Activated naive CD8-positive, alpha-beta T cell treated with anti-CD3 and anti-CD28 coated beads, Interleukin-2, amount 10 ng/mL, durations not matched to agents 7 days and 5 days (primary cell): ENCODE data around the gene HRAS. TPM values are rescaled to one million over a fixed set of nuclear protein-coding genes. Genes with fewer than 3 reads are reported as not detected.

ENCODE experiments used
- ATAC-seq: fragments of 150-1000 bp; cut with Tn5 transposase; one replicate; pipeline ENCODE4 v1.10.0; 2021; ENCODE audit warnings: low read depth, moderate library complexity
- POLR2A ChIA-PET: fragments of 350-600 bp; sonication (Branson Sonifier 250); formaldehyde crosslinking; loops from one replicate; lab custom pipeline; 2021; ENCODE audit warnings: antibody characterized with exemption; lab: Charles Lee
- DNase-seq: peaks from one replicate; pipeline ENCODE4 v3.0.0; 2021
- H3K27ac Mint-ChIP-seq: one replicate; pipeline ENCODE4 v1.8.0; 2022; ENCODE audit warnings: mild to moderate bottlenecking, mixed read lengths
- H3K27me3 Mint-ChIP-seq: one replicate; pipeline ENCODE4 v1.8.0; 2022; ENCODE audit warnings: mild to moderate bottlenecking, moderate library complexity, mixed read lengths
- H3K36me3 Mint-ChIP-seq: one replicate; pipeline ENCODE4 v1.8.0; 2021; ENCODE audit warnings: mild to moderate bottlenecking, mixed read lengths
- H3K4me1 Mint-ChIP-seq: one replicate; pipeline ENCODE4 v1.8.0; 2021; ENCODE audit warnings: mixed read lengths
- H3K4me3 Mint-ChIP-seq: one replicate; pipeline ENCODE4 v1.8.0; 2022; ENCODE audit warnings: mild to moderate bottlenecking, moderate library complexity, mixed read lengths
- H3K9me3 Mint-ChIP-seq: one replicate; pipeline ENCODE4 v1.8.0; 2021; ENCODE audit warnings: mixed read lengths
- total RNA-seq, 2 experiments: library from RNA; stranded (reverse); gene quantifications; one replicate each; pipeline ENCODE4 v1.2.3, GENCODE V29; 2021

Gene HRAS
- total RNA-seq, 2 experiments from 2014 or later = 47.6 to 49.9 TPM

DNA sequence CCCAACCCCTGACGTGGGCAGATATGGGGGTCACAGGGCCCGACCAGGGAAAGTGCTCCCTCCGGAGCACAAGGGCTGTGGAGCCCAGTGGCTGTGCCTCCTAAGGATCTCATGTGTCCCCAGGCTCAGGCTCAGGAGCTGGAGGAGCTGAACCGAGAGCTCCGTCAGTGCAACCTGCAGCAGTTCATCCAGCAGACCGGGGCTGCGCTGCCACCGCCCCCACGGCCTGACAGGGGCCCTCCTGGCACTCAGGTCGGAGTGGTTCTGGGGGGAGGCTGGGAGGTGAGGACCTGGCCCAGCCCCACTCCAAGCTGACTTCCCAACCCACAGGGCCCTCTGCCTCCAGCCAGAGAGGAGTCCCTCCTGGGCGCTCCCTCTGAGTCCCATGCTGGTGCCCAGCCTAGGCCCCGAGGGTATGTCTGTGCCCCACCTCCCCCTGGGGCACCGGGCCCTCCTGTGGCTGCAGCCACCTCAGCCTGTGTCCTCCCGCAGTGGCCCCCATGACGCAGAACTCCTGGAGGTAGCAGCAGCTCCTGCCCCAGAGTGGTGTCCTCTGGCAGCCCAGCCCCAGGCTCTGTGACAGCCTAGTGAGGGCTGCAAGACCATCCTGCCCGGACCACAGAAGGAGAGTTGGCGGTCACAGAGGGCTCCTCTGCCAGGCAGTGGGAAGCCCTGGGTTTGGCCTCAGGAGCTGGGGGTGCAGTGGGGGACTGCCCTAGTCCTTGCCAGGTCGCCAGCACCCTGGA is 27.9 kb upstream of the HRAS start:
- DNase-seq (no peak), ATAC-seq (no peak)
- POLR2A ChIA-PET = interaction anchor here (1.9 kb wide), 1 partner anchor 12 kb away, joined by 8 read pairs; the partner anchor contains the start of gene PHRF1
- Mint-ChIP-seq H3K4me1 (peaks cover 14% of the 10 kb centered on the region), H3K9me3 (no peaks in the 10 kb centered on the region), H3K27ac (no peak overlapping the region), H3K36me3 (peaks cover 7% of the 10 kb centered on the region), H3K27me3 (peaks cover 3% of the 10 kb centered on the region), H3K4me3 (no peak overlapping the region)

DNA sequence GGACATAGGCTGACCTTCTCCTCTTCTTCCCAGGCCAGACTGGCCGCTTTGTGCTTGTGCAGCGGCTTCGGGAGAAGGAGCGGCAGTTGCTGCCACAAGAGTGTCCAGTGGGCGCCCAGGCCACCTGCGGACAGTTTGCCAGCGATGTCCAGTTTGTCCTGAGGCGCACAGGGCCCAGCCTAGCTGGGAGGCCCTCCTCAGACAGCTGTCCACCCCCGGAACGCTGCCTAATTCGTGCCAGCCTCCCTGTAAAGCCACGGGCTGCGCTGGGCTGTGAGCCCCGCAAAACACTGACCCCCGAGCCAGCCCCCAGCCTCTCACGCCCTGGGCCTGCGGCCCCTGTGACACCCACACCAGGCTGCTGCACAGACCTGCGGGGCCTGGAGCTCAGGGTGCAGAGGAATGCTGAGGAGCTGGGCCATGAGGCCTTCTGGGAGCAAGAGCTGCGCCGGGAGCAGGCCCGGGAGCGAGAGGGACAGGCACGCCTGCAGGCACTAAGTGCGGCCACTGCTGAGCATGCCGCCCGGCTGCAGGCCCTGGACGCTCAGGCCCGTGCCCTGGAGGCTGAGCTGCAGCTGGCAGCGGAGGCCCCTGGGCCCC is 26.8 kb upstream of the HRAS start:
- POLR2A ChIA-PET = interaction anchor here (0.7 to 1.9 kb wide), 2 partner anchors 13 to 134 kb away, joined by 3 to 15 read pairs; partner anchors contain the start of genes PHRF1 and TMEM80
- Mint-ChIP-seq H3K36me3 (peaks cover 4% of the 10 kb centered on the region), H3K27me3 (peaks cover 8% of the 10 kb centered on the region), H3K4me3 (peak overlapping the region; percentile 93), H3K4me1 (peaks cover 12% of the 10 kb centered on the region), H3K9me3 (no peaks in the 10 kb centered on the region), H3K27ac (no peak overlapping the region)
- DNase-seq (peak; percentile 32), ATAC-seq (no peak)

DNA sequence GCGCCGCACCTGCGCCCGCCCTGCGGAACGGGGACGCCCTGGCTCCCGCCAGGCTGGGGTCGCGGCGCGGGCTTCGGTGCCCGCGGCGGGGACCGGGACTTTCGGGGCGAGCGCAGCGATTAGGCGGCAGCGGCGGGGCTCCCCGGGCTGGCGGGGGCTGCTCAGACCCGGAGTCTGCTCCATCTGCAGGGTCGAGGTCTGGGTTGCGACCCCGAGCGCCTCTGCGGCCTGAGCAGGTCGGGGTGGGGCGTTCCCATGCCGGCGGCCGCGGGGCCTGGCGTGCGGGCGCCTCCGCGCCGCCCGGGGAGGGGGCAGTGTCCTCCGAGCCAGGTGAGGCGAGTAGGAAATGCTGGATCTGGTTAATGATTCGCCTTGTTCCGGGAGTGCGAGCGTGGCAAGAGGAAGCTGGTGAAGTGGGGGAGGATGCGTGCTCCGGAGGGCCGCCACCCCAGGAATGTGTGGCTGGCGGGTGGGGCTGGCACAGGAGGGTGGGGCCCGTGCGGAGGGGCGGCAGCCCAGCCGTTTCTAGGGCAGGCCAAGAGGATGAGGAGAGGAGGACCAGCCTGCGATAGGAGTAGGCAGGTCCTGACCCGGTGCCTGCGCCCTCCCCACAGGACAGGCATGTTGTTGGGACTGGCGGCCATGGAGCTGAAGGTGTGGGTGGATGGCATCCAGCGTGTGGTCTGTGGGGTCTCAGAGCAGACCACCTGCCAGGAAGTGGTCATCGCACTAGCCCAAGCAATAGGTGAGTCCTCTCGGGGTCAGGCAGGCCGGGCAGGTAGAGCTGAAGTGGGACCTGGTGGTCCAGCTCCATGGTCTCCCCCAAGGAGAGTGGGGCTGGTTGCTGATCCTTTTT is 26.0 kb upstream of the HRAS start:
- ATAC-seq = peak; percentile 51
- POLR2A ChIA-PET = interaction anchor here (0.7 to 1.9 kb wide), 2 partner anchors 14 to 134 kb away, joined by 3 to 15 read pairs; partner anchors contain the start of genes PHRF1 and TMEM80
- Mint-ChIP-seq H3K27ac (peak overlapping the region; percentile 80), H3K4me1 (peaks cover 13% of the 10 kb centered on the region), H3K4me3 (peak overlapping the region; percentile 93), H3K27me3 (peaks cover 16% of the 10 kb centered on the region), H3K36me3 (peaks cover 4% of the 10 kb centered on the region), H3K9me3 (no peaks in the 10 kb centered on the region)
- no peak for DNase-seq

DNA sequence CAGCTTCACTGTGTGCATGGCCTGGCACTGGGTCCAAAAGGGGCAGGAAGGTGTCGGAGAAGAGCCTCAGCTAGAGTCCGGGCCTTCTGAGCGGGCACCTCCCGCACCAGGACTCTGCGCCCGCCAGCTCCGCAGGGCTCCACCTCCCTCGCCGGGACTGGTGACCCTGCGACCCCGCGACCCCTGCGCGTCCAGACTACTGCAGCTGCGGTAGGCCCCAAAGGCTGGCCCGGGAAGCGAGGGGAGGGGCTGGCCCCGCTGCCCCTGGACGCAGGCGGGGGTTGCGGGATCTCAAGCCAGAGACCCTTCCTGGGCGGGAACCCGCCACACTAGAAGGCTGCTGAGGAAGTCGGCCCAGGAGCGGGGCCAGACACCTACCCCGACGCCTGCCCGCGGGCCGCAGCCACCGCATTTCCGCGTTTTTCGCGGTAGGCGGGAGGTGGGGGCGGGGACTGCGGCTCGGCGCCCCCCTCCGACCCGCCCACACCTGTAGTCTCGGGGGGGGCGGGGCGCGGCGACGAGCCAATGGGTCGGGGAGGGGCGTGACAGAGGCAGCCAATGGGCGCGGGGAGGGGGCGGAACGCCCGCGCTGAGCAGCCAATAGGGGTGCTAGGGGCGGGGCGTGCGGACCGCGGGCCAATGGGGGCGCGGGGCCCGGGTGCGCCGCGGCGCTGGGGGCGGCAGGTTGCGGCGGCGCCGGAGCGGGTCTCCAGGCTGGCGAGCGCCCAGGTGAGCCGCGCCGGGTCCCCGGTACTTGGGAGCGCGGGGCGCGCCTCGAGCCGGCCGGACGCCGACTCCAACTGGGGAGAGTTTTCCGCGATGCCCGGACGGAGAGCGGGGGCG is 25.1 kb upstream of the HRAS start, which contains the start of the genes LMNTD2 and RASSF7:
TSS of gene LMNTD2 (minus strand) at position 434 of the 843 bp plus-strand sequence. CDS start at position 412, 22 bp downstream.
TSS of gene RASSF7 (plus strand) at position 666 of the 843 bp plus-strand sequence. CDS start 799 bp downstream, outside the sequence.
- POLR2A ChIA-PET = interaction anchor here (1.0 to 1.9 kb wide), 7 partner anchors 8 to 165 kb away, joined by 3 to 15 read pairs (median 6); partner anchors contain the start of gene PHRF1
- Mint-ChIP-seq H3K27ac (peak within 1 kb of the TSS; percentile 80), H3K4me1 (peaks cover 13% of the 10 kb centered on the region), H3K9me3 (no peaks in the 10 kb centered on the region), H3K27me3 (peaks cover 18% of the 10 kb centered on the region), H3K4me3 (peak within 1 kb of the TSS; percentile 93), H3K36me3 (peaks cover 4% of the 10 kb centered on the region)
- peak; percentile 86 for ATAC-seq
- DNase-seq = peak; percentile 97

DNA sequence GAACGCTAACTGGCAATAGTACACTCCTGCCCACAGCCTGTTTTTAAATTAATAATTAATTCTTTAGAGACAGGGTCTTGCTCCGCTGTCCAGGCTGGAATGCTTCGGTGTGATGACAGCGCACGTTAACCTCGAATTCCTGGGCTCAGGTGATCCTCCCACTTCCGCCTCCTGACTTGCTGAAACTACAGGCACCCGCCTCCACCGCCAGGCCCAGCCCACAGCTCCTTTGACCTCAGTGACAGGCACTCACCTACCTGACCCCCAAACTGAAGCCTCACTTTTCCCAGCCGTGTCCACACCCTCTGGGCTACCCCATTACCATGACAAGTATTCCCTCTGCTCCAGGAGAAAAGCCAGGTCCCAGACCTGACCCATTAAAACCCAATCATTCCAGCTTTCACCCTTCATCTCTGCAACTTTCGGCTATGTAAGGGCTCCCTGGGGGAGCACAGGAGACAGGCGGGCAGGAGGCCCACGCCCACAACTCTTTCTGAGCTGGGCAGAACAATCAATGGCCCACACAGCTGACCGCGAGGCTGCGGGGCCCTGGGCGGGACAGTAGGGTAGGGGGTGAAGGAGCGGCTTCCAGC is 24.4 kb upstream of the HRAS start:
- H3K27ac Mint-ChIP-seq = peak overlapping the region; percentile 23
- POLR2A ChIA-PET = interaction anchor here (0.9 to 1.9 kb wide), 7 partner anchors 9 to 166 kb away, joined by 3 to 7 read pairs (median 5); partner anchors contain the start of genes HRAS and PHRF1
- no peaks in the 10 kb centered on the region for H3K9me3 Mint-ChIP-seq
- ATAC-seq = no peak
- H3K4me1 Mint-ChIP-seq = peaks cover 13% of the 10 kb centered on the region
- peaks cover 4% of the 10 kb centered on the region for H3K36me3 Mint-ChIP-seq
- H3K4me3 Mint-ChIP-seq = peak overlapping the region; percentile 41
- peaks cover 18% of the 10 kb centered on the region for H3K27me3 Mint-ChIP-seq
- peak; percentile 43 for DNase-seq

DNA sequence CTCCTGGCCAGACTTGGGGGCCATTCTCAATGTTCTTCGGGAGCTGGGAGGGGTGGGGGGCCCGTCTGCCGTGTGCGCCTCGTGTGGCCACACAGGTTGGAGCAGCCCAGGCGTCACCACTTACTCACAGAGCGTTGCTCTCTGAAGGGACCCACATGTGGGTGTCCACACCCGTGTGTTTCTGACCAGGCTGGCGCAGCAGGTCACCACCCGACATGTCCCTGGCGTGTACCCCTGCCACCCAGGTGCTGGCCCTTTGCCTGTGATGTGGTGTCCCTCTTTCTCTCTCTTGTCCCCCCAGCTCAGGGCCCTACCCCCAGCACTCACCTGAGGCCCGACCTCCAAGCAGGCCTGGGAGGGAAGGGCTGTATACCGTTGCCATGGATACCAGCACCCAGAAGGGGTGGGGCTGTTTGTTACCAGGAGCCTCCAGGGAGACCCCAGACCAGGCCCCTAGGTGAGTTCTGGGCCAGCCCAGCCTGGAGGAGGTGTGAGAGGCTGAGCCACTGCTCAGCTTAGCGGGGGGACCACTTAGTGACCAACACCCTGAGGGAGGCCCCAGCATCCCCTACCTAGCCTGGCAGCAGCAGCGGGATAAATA is 23.7 kb upstream of the HRAS start:
- ATAC-seq (no peak), DNase-seq (peak; percentile 46)
- no peaks in the 10 kb centered on the region for H3K9me3 Mint-ChIP-seq
- peaks cover 13% of the 10 kb centered on the region for H3K4me1 Mint-ChIP-seq
- H3K36me3 Mint-ChIP-seq = no peaks in the 10 kb centered on the region
- POLR2A ChIA-PET = interaction anchor here (0.9 to 1.9 kb wide), 4 partner anchors 9 to 53 kb away, joined by 4 to 7 read pairs (median 6); partner anchors contain the start of gene HRAS
- peaks cover 18% of the 10 kb centered on the region for H3K27me3 Mint-ChIP-seq
- no peak overlapping the region for H3K27ac Mint-ChIP-seq
- no peak overlapping the region for H3K4me3 Mint-ChIP-seq

DNA sequence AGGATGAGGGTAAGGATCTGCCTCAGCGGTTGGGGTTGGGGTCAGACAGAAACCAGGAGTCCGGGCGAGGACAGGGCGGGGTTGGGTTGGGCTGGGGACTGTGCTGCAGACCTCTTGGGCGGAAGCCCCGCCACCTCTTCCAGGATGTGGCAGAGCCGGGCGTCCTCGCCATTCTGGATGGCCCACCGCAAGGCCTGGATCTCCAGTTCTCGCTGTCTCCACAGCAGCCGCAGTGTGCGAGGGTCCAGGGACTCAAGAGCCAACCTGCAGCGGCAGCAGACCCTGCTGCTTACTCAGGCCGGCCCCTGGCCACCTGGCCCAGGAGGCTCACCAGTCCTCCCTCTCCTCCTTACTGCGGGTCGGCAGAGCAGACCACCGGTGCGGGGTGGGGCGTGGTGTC is 23.1 kb upstream of the HRAS start:
- H3K9me3 Mint-ChIP-seq = no peaks in the 10 kb centered on the region
- no peak overlapping the region for H3K4me3 Mint-ChIP-seq
- H3K4me1 Mint-ChIP-seq = peaks cover 11% of the 10 kb centered on the region
- no peak overlapping the region for H3K27ac Mint-ChIP-seq
- peak; percentile 38 for DNase-seq
- POLR2A ChIA-PET = interaction anchor here (0.9 kb wide), 1 partner anchor 23 kb away, joined by 4 read pairs; the partner anchor contains the start of gene HRAS
- H3K27me3 Mint-ChIP-seq = peaks cover 18% of the 10 kb centered on the region
- no peak for ATAC-seq
- H3K36me3 Mint-ChIP-seq = no peaks in the 10 kb centered on the region

DNA sequence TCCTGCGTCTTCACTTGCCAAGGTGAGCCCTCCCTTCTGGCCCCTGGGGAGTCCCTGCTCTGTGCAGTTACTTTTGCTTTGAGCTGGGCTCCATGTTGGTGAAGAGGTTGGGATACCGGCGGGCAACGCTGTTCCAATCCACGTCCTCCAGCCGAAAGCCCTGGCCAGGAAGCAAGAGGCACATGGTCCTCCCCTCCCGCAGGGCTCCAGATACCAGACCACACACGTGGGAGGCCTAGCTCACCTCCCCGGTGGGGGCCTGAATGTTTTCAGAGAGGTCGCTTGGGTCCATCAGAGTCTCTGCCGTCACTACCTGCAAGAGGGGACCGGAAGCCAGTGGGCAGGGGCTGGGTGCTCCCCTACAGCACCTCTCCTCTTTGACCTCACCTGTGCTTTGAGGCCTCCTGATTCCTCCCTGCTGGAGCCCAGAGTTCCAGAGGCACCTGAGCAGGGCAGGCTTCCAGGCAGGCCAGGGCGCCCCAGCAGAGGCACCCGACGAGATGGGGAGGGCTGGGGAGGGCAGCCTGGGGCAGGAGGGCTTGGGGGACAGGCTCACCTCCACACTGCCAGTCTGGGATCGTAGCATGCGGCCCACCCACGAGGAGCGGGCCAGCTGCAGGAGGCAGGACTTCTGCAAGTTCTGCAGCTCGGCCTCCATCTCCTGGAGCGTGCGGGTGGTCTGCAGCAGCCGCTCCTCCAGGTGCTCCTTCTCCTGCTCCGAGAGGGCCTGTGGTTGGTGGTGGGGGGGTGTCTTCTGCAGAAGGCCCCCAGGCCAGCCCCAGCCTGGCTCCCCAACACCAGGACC is 22.2 kb upstream of the HRAS start:
- Mint-ChIP-seq H3K4me3 (no peak overlapping the region), H3K36me3 (no peaks in the 10 kb centered on the region), H3K9me3 (no peaks in the 10 kb centered on the region), H3K27ac (no peak overlapping the region), H3K4me1 (peaks cover 10% of the 10 kb centered on the region), H3K27me3 (peaks cover 18% of the 10 kb centered on the region)
- ATAC-seq (no peak), DNase-seq (peak; percentile 39)
- POLR2A ChIA-PET = interaction anchor here (1.2 to 4.2 kb wide), 5 partner anchors 11 to 165 kb away, joined by 3 to 26 read pairs (median 8); partner anchors contain the start of gene IRF7

DNA sequence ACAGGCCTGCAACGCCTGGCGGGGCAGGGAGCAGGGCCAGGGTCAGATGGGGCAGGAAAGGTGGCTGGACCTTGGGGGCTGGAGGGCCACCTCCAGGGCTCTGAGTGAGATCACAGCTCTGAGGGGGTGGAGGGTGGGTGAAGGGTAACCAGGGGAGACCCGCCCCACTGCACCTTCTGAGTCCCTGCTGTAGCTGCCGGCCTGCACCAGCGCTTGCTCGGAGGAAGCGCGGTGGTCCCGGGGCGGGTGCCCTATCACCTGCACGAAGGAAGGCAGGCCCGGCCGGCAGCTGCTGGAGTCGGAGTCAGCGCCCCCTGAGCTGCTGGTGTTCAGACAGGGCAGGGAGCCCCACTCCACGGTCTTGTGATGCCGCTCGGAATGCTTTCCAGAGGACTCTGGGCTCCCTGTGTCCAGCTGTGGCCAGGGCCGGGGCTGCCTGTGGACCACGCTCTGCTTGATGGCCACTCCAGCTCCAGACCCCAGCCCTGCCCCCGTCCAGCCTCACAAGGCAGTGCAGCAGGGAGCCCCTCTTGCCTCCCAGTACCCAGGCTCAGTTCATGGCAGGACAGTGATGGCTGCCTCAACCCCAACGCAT is 21.4 kb upstream of the HRAS start:
- H3K36me3 Mint-ChIP-seq = no peaks in the 10 kb centered on the region
- H3K27ac Mint-ChIP-seq = no peak overlapping the region
- H3K9me3 Mint-ChIP-seq = no peaks in the 10 kb centered on the region
- no peak for ATAC-seq
- H3K27me3 Mint-ChIP-seq = peaks cover 18% of the 10 kb centered on the region
- POLR2A ChIA-PET = interaction anchor here (1.2 to 4.2 kb wide), 8 partner anchors 12 to 191 kb away, joined by 3 to 26 read pairs (median 8); partner anchors contain the start of genes IRF7 and PHRF1
- H3K4me1 Mint-ChIP-seq = peaks cover 10% of the 10 kb centered on the region
- peak; percentile 41 for DNase-seq
- H3K4me3 Mint-ChIP-seq = peak overlapping the region; percentile 22
